ENCODE data around the gene MMP19. TPM values are rescaled to one million over a fixed set of nuclear protein-coding genes. Genes with fewer than 3 reads are reported as not detected.

The MMP19 gene
- total RNA-seq, 1 experiment from 2014 or later = 0.04 TPM

GRCh38 chr12:55852740-55853139, 10.0 kb upstream of the MMP19 start:
- Histone ChIP-seq H2AFZ (ENCODE audit: low read length) (no peak overlapping the region), H3K4me1 (ENCODE audit: insufficient read depth, low read length) (no peaks in the 10 kb centered on the region), H3K4me2 (ENCODE audit: low read length) (no peak overlapping the region), H3K36me3 (ENCODE audit: low read depth, low read length) (no peaks in the 10 kb centered on the region), H3F3A (ENCODE audit: low read length, unreplicated experiment) (no peaks in the 10 kb centered on the region), H3K9me2 (replicated peaks; ENCODE audit: low read length) (no peaks in the 10 kb centered on the region), H3K4me3 (ENCODE audit: low read length) (no peak overlapping the region), H3K79me2 (ENCODE audit: low read length) (no peaks in the 10 kb centered on the region), H4K20me1 (ENCODE audit: low read length) (no peaks in the 10 kb centered on the region), H3K9ac (ENCODE audit: low read length) (no peak overlapping the region), H3K27ac (ENCODE audit: low read length) (no peak overlapping the region), H3K27me3 (ENCODE audit: low read length) (peaks cover 14% of the 10 kb centered on the region), H3K9me3 (ENCODE audit: low read length) (no peaks in the 10 kb centered on the region)
- ChIA-PET POLR2A (ENCODE audit: unreplicated experiment) (no interaction called here), CTCF (no interaction called here)
- TF ChIP-seq EZH2 (IDR thresholded peaks at IDR 0.05; ENCODE audit: low read length, unreplicated experiment) (no peak), EZH2phosphoT487 (IDR thresholded peaks at IDR 0.05; ENCODE audit: borderline replicate concordance, low read length) (no peak)
- TF ChIP-seq, protein P1, sequence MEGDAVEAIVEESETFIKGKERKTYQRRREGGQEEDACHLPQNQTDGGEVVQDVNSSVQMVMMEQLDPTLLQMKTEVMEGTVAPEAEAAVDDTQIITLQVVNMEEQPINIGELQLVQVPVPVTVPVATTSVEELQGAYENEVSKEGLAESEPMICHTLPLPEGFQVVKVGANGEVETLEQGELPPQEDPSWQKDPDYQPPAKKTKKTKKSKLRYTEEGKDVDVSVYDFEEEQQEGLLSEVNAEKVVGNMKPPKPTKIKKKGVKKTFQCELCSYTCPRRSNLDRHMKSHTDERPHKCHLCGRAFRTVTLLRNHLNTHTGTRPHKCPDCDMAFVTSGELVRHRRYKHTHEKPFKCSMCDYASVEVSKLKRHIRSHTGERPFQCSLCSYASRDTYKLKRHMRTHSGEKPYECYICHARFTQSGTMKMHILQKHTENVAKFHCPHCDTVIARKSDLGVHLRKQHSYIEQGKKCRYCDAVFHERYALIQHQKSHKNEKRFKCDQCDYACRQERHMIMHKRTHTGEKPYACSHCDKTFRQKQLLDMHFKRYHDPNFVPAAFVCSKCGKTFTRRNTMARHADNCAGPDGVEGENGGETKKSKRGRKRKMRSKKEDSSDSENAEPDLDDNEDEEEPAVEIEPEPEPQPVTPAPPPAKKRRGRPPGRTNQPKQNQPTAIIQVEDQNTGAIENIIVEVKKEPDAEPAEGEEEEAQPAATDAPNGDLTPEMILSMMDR (conservative IDR thresholded peaks at IDR 0.05; ENCODE audit: low read depth, low read length) = no peak
- intact Hi-C loops (cut with micrococcal nuclease) = no loop called here
- no TSS peak for BruUV-seq (replicated peaks)
- no peak for DNase-seq
- ATAC-seq = no peak

GRCh38 chr12:55850893-55851292, 8.2 kb upstream of the MMP19 start:
- Histone ChIP-seq H3K4me2 (ENCODE audit: low read length) (no peak overlapping the region), H3K27me3 (ENCODE audit: low read length) (peaks cover 14% of the 10 kb centered on the region), H3K36me3 (ENCODE audit: low read depth, low read length) (no peaks in the 10 kb centered on the region), H3K27ac (ENCODE audit: low read length) (no peak overlapping the region), H3K79me2 (ENCODE audit: low read length) (no peaks in the 10 kb centered on the region), H4K20me1 (ENCODE audit: low read length) (no peaks in the 10 kb centered on the region), H3K4me3 (ENCODE audit: low read length) (no peak overlapping the region), H3F3A (ENCODE audit: low read length, unreplicated experiment) (no peaks in the 10 kb centered on the region), H3K4me1 (ENCODE audit: insufficient read depth, low read length) (no peaks in the 10 kb centered on the region), H3K9me2 (replicated peaks; ENCODE audit: low read length) (no peaks in the 10 kb centered on the region), H2AFZ (ENCODE audit: low read length) (no peak overlapping the region), H3K9me3 (ENCODE audit: low read length) (no peaks in the 10 kb centered on the region), H3K9ac (ENCODE audit: low read length) (no peak overlapping the region)
- intact Hi-C loops (cut with micrococcal nuclease) = no loop called here
- BruUV-seq (replicated peaks) = no TSS peak
- no peak for ATAC-seq
- POLR2A ChIA-PET (ENCODE audit: unreplicated experiment) = no interaction called here
- no peak for DNase-seq
- CTCF ChIA-PET = no interaction called here
- TF ChIP-seq EZH2 (IDR thresholded peaks at IDR 0.05; ENCODE audit: low read length, unreplicated experiment) = no peak

DNA sequence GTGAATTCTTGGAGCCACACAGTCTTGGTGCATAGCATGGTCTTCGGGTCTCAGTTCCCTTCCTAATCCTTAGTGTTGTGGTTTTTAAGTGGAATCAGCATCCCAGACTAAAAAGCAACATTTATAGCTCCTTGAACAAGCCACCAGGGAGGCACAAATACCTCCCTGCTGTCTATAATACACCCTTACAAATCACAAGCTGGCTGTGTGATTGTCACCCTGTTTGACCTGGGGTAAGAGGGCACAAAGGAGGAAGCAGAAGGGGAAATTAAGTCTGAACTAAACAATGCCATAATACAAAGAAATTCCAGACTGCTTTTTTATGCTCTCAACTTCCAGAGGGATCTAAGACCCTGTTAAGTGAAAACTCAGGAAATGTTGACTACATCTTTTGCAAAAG, 7.7 kb upstream of the MMP19 start:
- Histone ChIP-seq H3K27me3 (ENCODE audit: low read length) (peaks cover 14% of the 10 kb centered on the region), H4K20me1 (ENCODE audit: low read length) (no peaks in the 10 kb centered on the region), H2AFZ (ENCODE audit: low read length) (no peak overlapping the region), H3F3A (ENCODE audit: low read length, unreplicated experiment) (no peaks in the 10 kb centered on the region), H3K79me2 (ENCODE audit: low read length) (no peaks in the 10 kb centered on the region), H3K9me2 (replicated peaks; ENCODE audit: low read length) (no peaks in the 10 kb centered on the region), H3K9me3 (ENCODE audit: low read length) (no peaks in the 10 kb centered on the region), H3K4me3 (ENCODE audit: low read length) (no peak overlapping the region), H3K4me2 (ENCODE audit: low read length) (no peak overlapping the region), H3K36me3 (ENCODE audit: low read depth, low read length) (no peaks in the 10 kb centered on the region), H3K4me1 (ENCODE audit: insufficient read depth, low read length) (no peaks in the 10 kb centered on the region), H3K9ac (ENCODE audit: low read length) (no peak overlapping the region), H3K27ac (ENCODE audit: low read length) (no peak overlapping the region)
- intact Hi-C loops (cut with micrococcal nuclease) = no loop called here
- ChIA-PET CTCF (interaction anchor here (0.8 kb wide), 1 partner anchor 203 kb away, joined by 3 read pairs; no protein-coding TSS in a partner anchor), POLR2A (ENCODE audit: unreplicated experiment) (no interaction called here)
- DNase-seq = no peak
- no TSS peak for BruUV-seq (replicated peaks)
- TF ChIP-seq EZH2 (IDR thresholded peaks at IDR 0.05; ENCODE audit: low read length, unreplicated experiment) (no peak), EZH2phosphoT487 (IDR thresholded peaks at IDR 0.05; ENCODE audit: borderline replicate concordance, low read length) (no peak)
- TF ChIP-seq, protein P1 (conservative IDR thresholded peaks at IDR 0.05; ENCODE audit: low read depth, low read length) = no peak
- ATAC-seq = no peak
